B cell (primary cell): Measurements from ENCODE around the gene ZNF407. TPM values are rescaled to one million over a fixed set of nuclear protein-coding genes. Genes with fewer than 3 reads are reported as not detected.

Experiments
- ATAC-seq: fragments of 200-7000 bp; cut with Tn5 transposase; one replicate; pipeline ENCODE4 v1.10.0; 2021; ENCODE audit warnings: low read depth, mild to moderate bottlenecking, moderate number of reproducible peaks, moderate library complexity
- CTCF ChIA-PET: fragments of 350-600 bp; sonication (Branson Sonifier 250); formaldehyde crosslinking; loops from one replicate; lab custom pipeline; 2021; ENCODE audit warnings: antibody characterized with exemption, inconsistent platforms; lab: Charles Lee
- POLR2A ChIA-PET: fragments of 350-600 bp; sonication (Branson Sonifier 250); formaldehyde crosslinking; loops from one replicate; lab custom pipeline; 2021; ENCODE audit warnings: antibody characterized with exemption; lab: Charles Lee
- DNase-seq: peaks from one replicate; pipeline ENCODE4 v3.0.0; 2013
- H2AFZ ChIP-seq: 2 replicates; pipeline ENCODE4 v1.6.1; 2012; ENCODE audit warnings: mild to moderate bottlenecking, low read depth, low read length; ENCODE audit not compliant: insufficient read depth, poor library complexity, severe bottlenecking
- H3K27ac ChIP-seq, 2 donors: 1 replicate in 1 of 2; 2 replicates in 1 of 2; pipeline ENCODE4 v1.5.1; 2012 to 2013; ENCODE audit warnings: low read length in 2 of 2, mild to moderate bottlenecking in 2 of 2, moderate library complexity in 1 of 2
- H3K27me3 ChIP-seq, 4 experiments: fragments of 200-600 bp in 1 of 4; sonication (generic) in 1 of 4; replicated peaks in 1 of 4; 1 replicate in 2 of 4; 2 replicates in 2 of 4; pipeline versions ENCODE4 v1.6.1 to v1.7.0; 2013 to 2016; ENCODE audit warnings: low read length in 3 of 4, mild to moderate bottlenecking in 2 of 4, mixed read lengths in 1 of 4, moderate library complexity in 1 of 4; ENCODE audit not compliant: insufficient read depth in 4 of 4, control insufficient read depth in 3 of 4; ENCODE audit errors: control extremely low read depth in 1 of 4
- H3K36me3 ChIP-seq, 2 experiments: replicated peaks in 1 of 2; 1 replicate in 1 of 2; 2 replicates in 1 of 2; pipeline versions ENCODE4 v1.6.1 to v1.7.1; 2013; ENCODE audit warnings: low read length in 1 of 2; ENCODE audit not compliant: insufficient read depth in 2 of 2, control insufficient read depth in 1 of 2; ENCODE audit errors: control extremely low read depth in 1 of 2, extremely low read depth in 1 of 2
- H3K4me1 ChIP-seq, 2 donors: fragments of 200-600 bp in 1 of 2; sonication (generic) in 1 of 2; 1 replicate in 1 of 2; 2 replicates in 1 of 2; pipeline versions ENCODE4 v1.5.1 to v1.6.1; 2013 to 2017; ENCODE audit warnings: low read length in 2 of 2; ENCODE audit not compliant: control insufficient read depth in 2 of 2, insufficient read depth in 2 of 2
- H3K4me2 ChIP-seq: replicated peaks from 2 replicates; pipeline ENCODE3; 2012; ENCODE audit warnings: mild to moderate bottlenecking, low read depth, low read length; ENCODE audit not compliant: poor library complexity, severe bottlenecking
- H3K4me3 ChIP-seq, 5 experiments: fragments of 200-600 bp in 1 of 5; sonication (generic) in 1 of 5; 1 replicate in 3 of 5; 2 replicates in 2 of 5; pipeline versions ENCODE4 v1.5.1 to v1.7.0; 2011 to 2016; ENCODE audit warnings: low read length in 4 of 5, mild to moderate bottlenecking in 4 of 5, low read depth in 2 of 5, control low read depth in 1 of 5, moderate library complexity in 1 of 5; ENCODE audit not compliant: insufficient read depth in 1 of 5; ENCODE audit errors: control extremely low read depth in 1 of 5, extremely low read depth in 1 of 5
- H3K79me2 ChIP-seq: fragments of 200-600 bp; sonication (generic); one replicate; pipeline ENCODE4 v1.6.0; 2016; ENCODE audit warnings: low read length; ENCODE audit not compliant: control insufficient read depth, insufficient read depth
- H3K9ac ChIP-seq: fragments of 200-600 bp; sonication (generic); 2 replicates; pipeline ENCODE4 v1.6.1; 2017; ENCODE audit warnings: mild to moderate bottlenecking, low read length, moderate library complexity
- H3K9me3 ChIP-seq, 3 donors: one replicate each; pipeline versions ENCODE4 v1.6.1 to v1.7.1; 2013; ENCODE audit warnings: low read length in 2 of 3; ENCODE audit not compliant: control insufficient read depth in 2 of 3, insufficient read depth in 1 of 3; ENCODE audit errors: control extremely low read depth in 1 of 3
- H4K20me1 ChIP-seq: 2 replicates; pipeline ENCODE4 v1.6.0; 2012; ENCODE audit warnings: mild to moderate bottlenecking, low read length; ENCODE audit not compliant: insufficient read depth, control insufficient read depth, poor library complexity, severe bottlenecking
- H3K27ac Mint-ChIP-seq: one replicate; pipeline ENCODE4 v1.8.0; 2021; ENCODE audit warnings: mixed read lengths
- H3K27me3 Mint-ChIP-seq: one replicate; pipeline ENCODE4 v1.8.0; 2021; ENCODE audit warnings: mixed read lengths
- H3K4me1 Mint-ChIP-seq: one replicate; pipeline ENCODE4 v1.8.0; 2021; ENCODE audit warnings: mixed read lengths
- H3K4me3 Mint-ChIP-seq: one replicate; pipeline ENCODE4 v1.8.0; 2021; ENCODE audit warnings: mixed read lengths
- H3K9me3 Mint-ChIP-seq: one replicate; pipeline ENCODE4 v1.8.0; 2022; ENCODE audit warnings: mixed read lengths; ENCODE audit not compliant: insufficient read depth
- CTCF ChIP-seq: fragments of 200-600 bp; IDR thresholded peaks from one replicate; pipeline ENCODE4 v1.8.0; 2022; ENCODE audit warnings: antibody characterized with exemption, mild to moderate bottlenecking
- EZH2 ChIP-seq: IDR thresholded peaks from 2 replicates; pipeline ENCODE4 v1.6.1; 2012; ENCODE audit warnings: borderline replicate concordance, low read depth, mild to moderate bottlenecking, moderate library complexity, low read length; ENCODE audit not compliant: insufficient read depth, poor library complexity, severe bottlenecking
- WGBS: methylation state at CpG from one replicate; pipeline ENCODE4 v1.1.5; 2013; ENCODE audit warnings: missing lambda C conversion rate; ENCODE audit not compliant: insufficient coverage; 5-methylcytosine and 5-hydroxymethylcytosine counted together
- intact Hi-C: fragments of 100-400 bp; cut with micrococcal nuclease; formaldehyde crosslinking; loops from one replicate; pipeline ENCODE4 v1.10.0; 2022
- polyA plus RNA-seq: library from polyadenylated mRNA; depleted of rRNA; stranded (reverse); fragments of >200 nt; gene quantifications from 2 replicates; pipeline ENCODE4 v1.2.3, GENCODE V29; 2012
- total RNA-seq, 2 donors: library from RNA; stranded (reverse); fragments of 120-200 nt in 1 of 2; gene quantifications; 1 replicate in 1 of 2; 2 replicates in 1 of 2; pipeline versions ENCODE4 v1.2.3 to v1.2.4, GENCODE V29; 2013 to 2022

Gene ZNF407
- total and polyA plus RNA-seq, 2 donors (not counting 1 experiment from before 2014, with no cell fraction given), result 4.5 to 37.1 TPM

- H3K4me1 Mint-ChIP-seq, result no peaks in the 10 kb centered on the region
- H3K79me2 ChIP-seq, result no peaks in the 10 kb centered on the region
- no peak overlapping the region for H3K4me3 ChIP-seq
- H3K4me3 Mint-ChIP-seq, result no peak overlapping the region
- H3K27me3 Mint-ChIP-seq, result no peaks in the 10 kb centered on the region
- no peaks in the 10 kb centered on the region for H3K27me3 ChIP-seq
- POLR2A ChIA-PET, result no interaction called here
- no peak overlapping the region for H3K4me2 ChIP-seq
- no peaks in the 10 kb centered on the region for H3K9me3 Mint-ChIP-seq
- ATAC-seq (no peak), DNase-seq (no peak)
- WGBS, result 97% methylated on average over 3 of the region's 7 CpGs
- no peaks in the 10 kb centered on the region for H3K36me3 ChIP-seq
- H3K27ac Mint-ChIP-seq, result no peak overlapping the region
- no peaks in the 10 kb centered on the region for H4K20me1 ChIP-seq
- no peaks in the 10 kb centered on the region for H3K9me3 ChIP-seq
- no peak overlapping the region for H3K9ac ChIP-seq
- H2AFZ ChIP-seq, result no peak overlapping the region
- no peaks in the 10 kb centered on the region for H3K4me1 ChIP-seq
- intact Hi-C loops, result no loop called here
- CTCF ChIA-PET, result no interaction called here
- TF ChIP-seq CTCF (no peak), EZH2 (no peak)
- no peak overlapping the region for H3K27ac ChIP-seq
These were observed 456.4 kb downstream of the ZNF407 start for GRCh38 chr18:75054046-75054445.

- Histone ChIP-seq H3K9me3 (peaks cover 0 to under 1% (median 0%) of the 10 kb centered on the region in 3 donors), H3K4me3 (no peak overlapping the region), H3K79me2 (no peaks in the 10 kb centered on the region), H3K9ac (no peak overlapping the region), H3K36me3 (no peaks in the 10 kb centered on the region), H4K20me1 (no peaks in the 10 kb centered on the region), H3K4me2 (no peak overlapping the region), H3K4me1 (no peaks in the 10 kb centered on the region), H3K27me3 (no peaks in the 10 kb centered on the region), H3K27ac (no peak overlapping the region), H2AFZ (no peak overlapping the region)
- no peaks in the 10 kb centered on the region for H3K27me3 Mint-ChIP-seq
- no peak overlapping the region for H3K4me3 Mint-ChIP-seq
- no peaks in the 10 kb centered on the region for H3K4me1 Mint-ChIP-seq
- H3K27ac Mint-ChIP-seq, result no peak overlapping the region
- ATAC-seq (no peak), DNase-seq (no peak)
- ChIA-PET POLR2A (no interaction called here), CTCF (no interaction called here)
- no peaks in the 10 kb centered on the region for H3K9me3 Mint-ChIP-seq
- TF ChIP-seq CTCF, result no peak
- no peak for TF ChIP-seq EZH2
- intact Hi-C loops, result no loop called here
- 100% methylated on average over 3 of the region's 5 CpGs for WGBS
These were observed 456.9 kb downstream of the ZNF407 start for GRCh38 chr18:75054611-75055010.
